ENCODE results near the gene C22orf23. TPM values are rescaled to one million over a fixed set of nuclear protein-coding genes. Genes with fewer than 3 reads are reported as not detected.

Gene C22orf23
- total and polyA plus RNA-seq, 2 of the 13 experiments (the other 11 are each of a cell fraction or from before 2014, with no cell fraction given) = 0.21 to 0.24 TPM

DNA sequence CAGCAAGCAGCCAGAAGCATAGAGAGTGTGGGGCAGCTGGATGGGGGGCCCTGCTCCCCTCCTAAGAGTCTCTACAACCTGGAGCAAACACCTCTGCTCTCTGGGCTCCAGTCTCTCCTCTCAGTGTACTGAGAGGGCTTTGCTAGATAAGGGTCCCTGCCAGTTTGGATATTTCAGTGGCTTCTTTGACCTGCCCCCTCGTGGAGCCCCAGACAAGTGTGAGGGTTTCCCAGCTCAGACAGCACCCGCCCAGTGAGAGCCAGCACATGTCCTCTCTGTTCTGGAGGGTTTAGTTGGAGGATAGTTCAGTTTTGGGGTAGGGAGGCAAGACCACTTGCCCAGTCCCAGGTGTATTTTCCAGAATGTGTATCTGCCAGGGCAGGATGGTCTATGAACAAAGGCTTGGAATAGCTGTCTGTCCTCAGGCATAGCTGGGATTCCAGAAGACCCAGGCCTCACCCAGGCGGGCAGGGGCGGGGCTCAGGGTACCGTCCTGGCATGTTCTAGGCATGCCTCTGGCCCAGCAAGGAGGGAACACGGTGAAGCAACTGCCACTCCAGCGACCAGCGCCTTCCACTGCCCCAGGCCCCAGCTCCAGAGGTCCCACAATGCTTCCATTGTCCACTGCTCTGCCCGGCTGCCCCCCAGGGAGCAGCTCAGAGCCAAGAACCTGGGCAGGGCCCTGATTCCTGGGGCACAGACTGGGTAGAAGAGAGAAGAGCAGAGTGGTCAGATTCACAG, 54.8 kb downstream of the C22orf23 start (continued):
- TF ChIP-seq, protein P1, sequence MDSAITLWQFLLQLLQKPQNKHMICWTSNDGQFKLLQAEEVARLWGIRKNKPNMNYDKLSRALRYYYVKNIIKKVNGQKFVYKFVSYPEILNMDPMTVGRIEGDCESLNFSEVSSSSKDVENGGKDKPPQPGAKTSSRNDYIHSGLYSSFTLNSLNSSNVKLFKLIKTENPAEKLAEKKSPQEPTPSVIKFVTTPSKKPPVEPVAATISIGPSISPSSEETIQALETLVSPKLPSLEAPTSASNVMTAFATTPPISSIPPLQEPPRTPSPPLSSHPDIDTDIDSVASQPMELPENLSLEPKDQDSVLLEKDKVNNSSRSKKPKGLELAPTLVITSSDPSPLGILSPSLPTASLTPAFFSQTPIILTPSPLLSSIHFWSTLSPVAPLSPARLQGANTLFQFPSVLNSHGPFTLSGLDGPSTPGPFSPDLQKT (CRISPR knock-in tag; IDR thresholded peaks at IDR 0.05; ENCODE audit: borderline replicate concordance) = no peak
- no peak for TF ChIP-seq RNF2 (conservative IDR thresholded peaks at IDR 0.05; ENCODE audit: low read depth)
- 0 out of 2 replicates have a peak, but pooled peaks have one; percentile 4 for TF ChIP-seq BRD4 (CRISPR knock-in tag; IDR thresholded peaks at IDR 0.05)
- TF ChIP-seq ZNF24 (IDR thresholded peaks at IDR 0.05) = no peak
- TF ChIP-seq, protein P2, sequence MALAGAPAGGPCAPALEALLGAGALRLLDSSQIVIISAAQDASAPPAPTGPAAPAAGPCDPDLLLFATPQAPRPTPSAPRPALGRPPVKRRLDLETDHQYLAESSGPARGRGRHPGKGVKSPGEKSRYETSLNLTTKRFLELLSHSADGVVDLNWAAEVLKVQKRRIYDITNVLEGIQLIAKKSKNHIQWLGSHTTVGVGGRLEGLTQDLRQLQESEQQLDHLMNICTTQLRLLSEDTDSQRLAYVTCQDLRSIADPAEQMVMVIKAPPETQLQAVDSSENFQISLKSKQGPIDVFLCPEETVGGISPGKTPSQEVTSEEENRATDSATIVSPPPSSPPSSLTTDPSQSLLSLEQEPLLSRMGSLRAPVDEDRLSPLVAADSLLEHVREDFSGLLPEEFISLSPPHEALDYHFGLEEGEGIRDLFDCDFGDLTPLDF (CRISPR knock-in tag; IDR thresholded peaks at IDR 0.05) = no peak
- TF ChIP-seq, protein P3, sequence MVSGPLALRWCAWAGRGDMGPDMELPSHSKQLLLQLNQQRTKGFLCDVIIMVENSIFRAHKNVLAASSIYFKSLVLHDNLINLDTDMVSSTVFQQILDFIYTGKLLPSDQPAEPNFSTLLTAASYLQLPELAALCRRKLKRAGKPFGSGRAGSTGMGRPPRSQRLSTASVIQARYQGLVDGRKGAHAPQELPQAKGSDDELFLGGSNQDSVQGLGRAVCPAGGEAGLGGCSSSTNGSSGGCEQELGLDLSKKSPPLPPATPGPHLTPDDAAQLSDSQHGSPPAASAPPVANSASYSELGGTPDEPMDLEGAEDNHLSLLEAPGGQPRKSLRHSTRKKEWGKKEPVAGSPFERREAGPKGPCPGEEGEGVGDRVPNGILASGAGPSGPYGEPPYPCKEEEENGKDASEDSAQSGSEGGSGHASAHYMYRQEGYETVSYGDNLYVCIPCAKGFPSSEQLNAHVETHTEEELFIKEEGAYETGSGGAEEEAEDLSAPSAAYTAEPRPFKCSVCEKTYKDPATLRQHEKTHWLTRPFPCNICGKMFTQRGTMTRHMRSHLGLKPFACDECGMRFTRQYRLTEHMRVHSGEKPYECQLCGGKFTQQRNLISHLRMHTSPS (CRISPR knock-in tag; IDR thresholded peaks at IDR 0.05; ENCODE audit: low read depth) = peak; percentile 93
- TF ChIP-seq ISL2 (CRISPR knock-in tag; IDR thresholded peaks at IDR 0.05) = no peak; the same call in 1 of the 2 replicates
- no peak for TF ChIP-seq SMYD3 (CRISPR knock-in tag; IDR thresholded peaks at IDR 0.05)
- TF ChIP-seq, protein P4, sequence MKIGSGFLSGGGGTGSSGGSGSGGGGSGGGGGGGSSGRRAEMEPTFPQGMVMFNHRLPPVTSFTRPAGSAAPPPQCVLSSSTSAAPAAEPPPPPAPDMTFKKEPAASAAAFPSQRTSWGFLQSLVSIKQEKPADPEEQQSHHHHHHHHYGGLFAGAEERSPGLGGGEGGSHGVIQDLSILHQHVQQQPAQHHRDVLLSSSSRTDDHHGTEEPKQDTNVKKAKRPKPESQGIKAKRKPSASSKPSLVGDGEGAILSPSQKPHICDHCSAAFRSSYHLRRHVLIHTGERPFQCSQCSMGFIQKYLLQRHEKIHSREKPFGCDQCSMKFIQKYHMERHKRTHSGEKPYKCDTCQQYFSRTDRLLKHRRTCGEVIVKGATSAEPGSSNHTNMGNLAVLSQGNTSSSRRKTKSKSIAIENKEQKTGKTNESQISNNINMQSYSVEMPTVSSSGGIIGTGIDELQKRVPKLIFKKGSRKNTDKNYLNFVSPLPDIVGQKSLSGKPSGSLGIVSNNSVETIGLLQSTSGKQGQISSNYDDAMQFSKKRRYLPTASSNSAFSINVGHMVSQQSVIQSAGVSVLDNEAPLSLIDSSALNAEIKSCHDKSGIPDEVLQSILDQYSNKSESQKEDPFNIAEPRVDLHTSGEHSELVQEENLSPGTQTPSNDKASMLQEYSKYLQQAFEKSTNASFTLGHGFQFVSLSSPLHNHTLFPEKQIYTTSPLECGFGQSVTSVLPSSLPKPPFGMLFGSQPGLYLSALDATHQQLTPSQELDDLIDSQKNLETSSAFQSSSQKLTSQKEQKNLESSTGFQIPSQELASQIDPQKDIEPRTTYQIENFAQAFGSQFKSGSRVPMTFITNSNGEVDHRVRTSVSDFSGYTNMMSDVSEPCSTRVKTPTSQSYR (CRISPR knock-in tag; IDR thresholded peaks at IDR 0.05; ENCODE audit: borderline replicate concordance) = no peak; the same call in 1 of the 2 replicates
- no peak for TF ChIP-seq ZNF619 (CRISPR knock-in tag; IDR thresholded peaks at IDR 0.05)
- TF ChIP-seq, protein P5, sequence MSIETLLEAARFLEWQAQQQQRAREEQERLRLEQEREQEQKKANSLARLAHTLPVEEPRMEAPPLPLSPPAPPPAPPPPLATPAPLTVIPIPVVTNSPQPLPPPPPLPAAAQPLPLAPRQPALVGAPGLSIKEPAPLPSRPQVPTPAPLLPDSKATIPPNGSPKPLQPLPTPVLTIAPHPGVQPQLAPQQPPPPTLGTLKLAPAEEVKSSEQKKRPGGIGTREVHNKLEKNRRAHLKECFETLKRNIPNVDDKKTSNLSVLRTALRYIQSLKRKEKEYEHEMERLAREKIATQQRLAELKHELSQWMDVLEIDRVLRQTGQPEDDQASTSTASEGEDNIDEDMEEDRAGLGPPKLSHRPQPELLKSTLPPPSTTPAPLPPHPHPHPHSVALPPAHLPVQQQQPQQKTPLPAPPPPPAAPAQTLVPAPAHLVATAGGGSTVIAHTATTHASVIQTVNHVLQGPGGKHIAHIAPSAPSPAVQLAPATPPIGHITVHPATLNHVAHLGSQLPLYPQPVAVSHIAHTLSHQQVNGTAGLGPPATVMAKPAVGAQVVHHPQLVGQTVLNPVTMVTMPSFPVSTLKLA (IDR thresholded peaks at IDR 0.05) = no peak
- TF ChIP-seq SMARCC2 (IDR thresholded peaks at IDR 0.05) = no peak
- no peak for TF ChIP-seq WIZ (CRISPR knock-in tag; IDR thresholded peaks at IDR 0.05)
- TF ChIP-seq, protein P6, sequence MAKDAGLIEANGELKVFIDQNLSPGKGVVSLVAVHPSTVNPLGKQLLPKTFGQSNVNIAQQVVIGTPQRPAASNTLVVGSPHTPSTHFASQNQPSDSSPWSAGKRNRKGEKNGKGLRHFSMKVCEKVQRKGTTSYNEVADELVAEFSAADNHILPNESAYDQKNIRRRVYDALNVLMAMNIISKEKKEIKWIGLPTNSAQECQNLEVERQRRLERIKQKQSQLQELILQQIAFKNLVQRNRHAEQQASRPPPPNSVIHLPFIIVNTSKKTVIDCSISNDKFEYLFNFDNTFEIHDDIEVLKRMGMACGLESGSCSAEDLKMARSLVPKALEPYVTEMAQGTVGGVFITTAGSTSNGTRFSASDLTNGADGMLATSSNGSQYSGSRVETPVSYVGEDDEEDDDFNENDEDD (CRISPR knock-in tag; IDR thresholded peaks at IDR 0.05; ENCODE audit: borderline replicate concordance) = peak; percentile 28; the same call in 1 of the 2 replicates
- TF ChIP-seq, protein P7, sequence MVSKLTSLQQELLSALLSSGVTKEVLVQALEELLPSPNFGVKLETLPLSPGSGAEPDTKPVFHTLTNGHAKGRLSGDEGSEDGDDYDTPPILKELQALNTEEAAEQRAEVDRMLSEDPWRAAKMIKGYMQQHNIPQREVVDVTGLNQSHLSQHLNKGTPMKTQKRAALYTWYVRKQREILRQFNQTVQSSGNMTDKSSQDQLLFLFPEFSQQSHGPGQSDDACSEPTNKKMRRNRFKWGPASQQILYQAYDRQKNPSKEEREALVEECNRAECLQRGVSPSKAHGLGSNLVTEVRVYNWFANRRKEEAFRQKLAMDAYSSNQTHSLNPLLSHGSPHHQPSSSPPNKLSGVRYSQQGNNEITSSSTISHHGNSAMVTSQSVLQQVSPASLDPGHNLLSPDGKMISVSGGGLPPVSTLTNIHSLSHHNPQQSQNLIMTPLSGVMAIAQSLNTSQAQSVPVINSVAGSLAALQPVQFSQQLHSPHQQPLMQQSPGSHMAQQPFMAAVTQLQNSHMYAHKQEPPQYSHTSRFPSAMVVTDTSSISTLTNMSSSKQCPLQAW (CRISPR knock-in tag; IDR thresholded peaks at IDR 0.05) = no peak
- TF ChIP-seq ZNF772 (CRISPR knock-in tag; IDR thresholded peaks at IDR 0.05) = no peak
- TF ChIP-seq KDM6A (CRISPR knock-in tag; IDR thresholded peaks at IDR 0.05; ENCODE audit: low read depth) = no peak
- TF ChIP-seq ATF1 (CRISPR knock-in tag; IDR thresholded peaks at IDR 0.05) = no peak
- TF ChIP-seq ZKSCAN1 (IDR thresholded peaks at IDR 0.05; ENCODE audit: low read length) = no peak

Data from HepG2 (cell line).